Left ventricle myocardium superior (tissue), 1 donor: ENCODE measurements around the gene EPHA1. TPM values are rescaled to one million over a fixed set of nuclear protein-coding genes. Genes with fewer than 3 reads are reported as not detected.

Experiments used
- ATAC-seq: fragments of 200-7000 bp; cut with Tn5 transposase; one replicate; pipeline ENCODE4 v1.9.1; 2020; ENCODE audit warnings: mild to moderate bottlenecking, moderate library complexity
- DNase-seq: peaks from one replicate; pipeline ENCODE4 v3.0.0-alpha.2; 2020
- intact Hi-C: fragments of 100-400 bp; cut with micrococcal nuclease; formaldehyde crosslinking; loops from one replicate; pipeline ENCODE4 v1.11.0; 2022
- long read RNA-seq: library from polyadenylated mRNA; unstranded; transcript quantifications from one replicate; pipeline ENCODE4 v2.0.0, GENCODE V29; 2021
- total RNA-seq: library from RNA; stranded (reverse); fragmentation: NEBNext Ultra II Directional; extraction: Animal tissue kit (Norgen Biotek cat#: 25700); gene quantifications from one replicate; pipeline ENCODE4 v1.2.1, GENCODE V29; 2021
- donor health status: DM: no; HTN: yes; CAD: no; lungs with severe emphysema.

Gene EPHA1
- not detected for total RNA-seq
- long read RNA-seq: 0 reads

DNA sequence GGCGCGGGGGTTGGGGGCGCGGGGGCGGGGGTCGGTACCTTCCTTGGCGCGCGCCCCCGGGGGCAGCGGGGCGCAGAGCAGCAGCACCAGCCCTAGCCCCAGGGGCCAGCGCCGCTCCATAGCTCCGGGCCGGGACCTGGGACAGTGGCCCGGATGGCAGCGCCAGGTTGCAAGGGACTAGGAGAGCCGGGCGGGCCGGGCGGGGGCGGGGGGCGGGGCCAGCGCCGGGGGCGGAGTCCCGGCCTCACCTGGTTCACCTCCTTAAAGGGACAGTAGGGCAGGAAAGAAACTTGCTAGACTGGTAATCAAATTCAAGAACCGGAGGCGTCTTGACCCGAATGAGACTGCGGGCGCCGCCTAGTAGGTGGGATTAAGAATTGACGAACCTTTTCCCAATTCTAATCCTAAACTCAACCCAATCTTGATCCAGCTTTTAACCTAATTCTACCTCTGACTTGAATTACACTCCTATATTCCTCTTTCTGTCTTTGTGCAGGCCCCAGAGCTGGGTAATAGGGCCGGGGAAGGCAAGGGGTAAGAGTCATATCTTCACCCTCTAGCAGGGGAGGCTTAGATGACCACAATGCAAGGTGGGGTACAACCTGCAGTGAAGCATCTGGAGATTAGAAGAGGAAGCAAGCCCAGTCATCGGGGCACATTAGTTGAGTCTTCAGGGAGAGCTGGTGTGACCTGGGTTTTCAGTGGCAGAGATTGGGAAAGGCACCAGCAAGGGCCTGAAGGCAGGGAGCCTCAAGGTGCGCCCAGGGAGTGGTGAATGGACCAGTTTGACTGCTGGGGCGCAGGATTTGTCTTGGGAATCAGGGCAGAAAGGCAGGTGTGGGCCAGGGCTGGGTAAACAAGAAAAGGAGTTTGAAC lies at the start of gene EPHA1:
Gene EPHA1, minus strand, starts transcription at position 171 of the 876 bp plus-strand sequence. Its CDS starts 51 bp downstream, at position 120.
- DNase-seq (no peak), ATAC-seq (no peak)
- intact Hi-C loops: no loop called here

GRCh38 chr7:143458263-143458662 lies 49.6 kb upstream of the EPHA1 start:
- intact Hi-C loops: no loop called here
- DNase-seq: no peak
- no peak for ATAC-seq

- ATAC-seq (no peak), DNase-seq (no peak)
- intact Hi-C loops: no loop called here
These were observed 48.5 kb upstream of the EPHA1 start for GRCh38 chr7:143456992-143457793.

DNA sequence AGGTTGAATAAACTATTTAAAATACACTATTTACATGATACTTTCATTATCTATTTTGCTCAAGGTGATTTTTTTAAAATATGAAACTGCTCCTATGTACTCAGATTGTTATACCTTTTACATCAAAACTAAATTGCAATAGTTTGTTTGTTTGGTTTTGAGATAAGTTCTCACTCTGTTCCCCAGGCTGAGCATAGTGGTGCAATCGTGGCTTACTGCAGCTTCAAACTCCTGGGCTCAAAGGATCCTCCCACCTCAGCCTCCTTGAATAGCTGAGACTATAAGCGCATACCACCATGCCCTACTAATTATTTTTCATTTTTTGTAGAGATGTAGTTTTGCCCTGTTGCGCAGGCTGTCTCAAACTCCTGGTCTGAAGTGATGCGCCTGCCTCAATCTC lies 47.3 kb upstream of the EPHA1 start:
- DNase-seq (no peak), ATAC-seq (no peak)
- intact Hi-C loops: no loop called here

- intact Hi-C loops: no loop called here
- DNase-seq: no peak
- ATAC-seq: no peak
These were observed 46.8 kb upstream of the EPHA1 start for GRCh38 chr7:143455491-143455890.

DNA sequence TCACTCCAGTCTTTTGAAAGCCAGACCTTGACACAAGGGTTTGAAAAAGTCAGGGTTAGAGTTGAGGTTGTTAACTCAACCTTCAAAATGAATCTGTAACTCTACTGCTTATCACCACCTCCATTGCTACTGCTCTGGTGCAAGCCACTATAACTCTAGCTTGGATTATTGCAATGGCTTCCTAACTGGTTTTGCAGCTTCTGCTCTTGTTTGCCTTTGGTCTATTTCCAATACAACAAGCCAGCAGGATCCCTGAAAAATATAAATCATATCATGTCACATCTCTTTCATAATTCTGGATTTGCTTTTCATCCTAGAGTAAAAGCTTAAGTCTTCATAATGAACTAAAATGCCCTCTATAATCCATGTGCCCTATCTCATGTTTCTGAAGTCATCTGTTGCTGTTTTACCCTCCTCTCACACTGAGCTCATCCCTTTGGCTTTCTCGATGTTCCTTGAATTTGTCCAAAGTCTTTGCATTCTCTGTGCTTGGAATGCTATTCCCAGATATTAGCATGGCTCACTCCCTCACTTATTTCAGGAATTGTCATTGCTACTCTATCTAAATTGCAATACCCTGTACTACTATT lies 45.5 kb upstream of the EPHA1 start:
- intact Hi-C loops: no loop called here
- ATAC-seq (no peak), DNase-seq (no peak)

GRCh38 chr7:143452495-143452894 lies 43.8 kb upstream of the EPHA1 start:
- ATAC-seq (no peak), DNase-seq (no peak)
- intact Hi-C loops: no loop called here

DNA sequence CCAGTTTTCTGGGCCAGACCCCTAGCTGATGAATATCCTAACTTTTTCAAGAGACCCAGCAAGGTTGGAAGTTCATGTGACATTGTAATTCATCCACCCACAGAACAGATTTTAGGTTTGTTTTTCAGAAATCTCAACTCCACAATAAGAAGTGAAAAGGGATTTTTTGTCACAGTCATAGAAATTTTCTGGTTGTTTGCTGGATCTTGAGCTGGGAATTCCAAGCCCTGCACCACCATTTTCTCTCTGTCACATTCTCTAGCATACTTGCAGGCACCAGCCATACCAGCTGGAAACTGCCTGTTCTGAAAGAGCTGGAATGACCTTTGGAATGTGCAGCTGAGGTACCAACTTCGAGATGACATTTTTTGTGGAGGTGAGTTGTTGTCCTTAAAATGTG lies 43.1 kb upstream of the EPHA1 start:
- DNase-seq (no peak), ATAC-seq (no peak)
- intact Hi-C loops: no loop called here

- DNase-seq (no peak), ATAC-seq (no peak)
- intact Hi-C loops: no loop called here
These were observed 42.5 kb upstream of the EPHA1 start for GRCh38 chr7:143451122-143451521.

- intact Hi-C loops: no loop called here
- DNase-seq: no peak
- ATAC-seq: no peak
These were observed 41.1 kb upstream of the EPHA1 start for GRCh38 chr7:143449793-143450192.

DNA sequence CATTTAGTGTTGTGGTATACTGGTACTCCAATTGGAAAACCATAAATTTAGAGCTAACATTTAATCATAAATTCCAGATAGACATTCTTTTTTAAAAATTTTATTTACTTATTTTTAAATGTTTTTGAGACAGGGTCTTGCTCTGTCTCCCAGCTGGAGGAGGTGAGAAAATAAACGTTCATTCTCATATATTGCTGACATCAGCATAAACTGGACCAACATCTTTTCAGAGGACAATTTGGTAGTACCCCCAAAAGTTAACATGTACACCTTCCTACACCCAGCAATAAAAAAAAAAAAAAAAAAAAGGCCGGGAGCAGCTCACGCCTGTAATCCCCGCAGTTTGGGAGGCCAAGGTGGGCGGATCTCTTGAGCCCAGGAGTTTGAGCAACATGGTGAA lies 39.8 kb upstream of the EPHA1 start:
- intact Hi-C loops: no loop called here
- DNase-seq: no peak
- ATAC-seq: no peak

DNA sequence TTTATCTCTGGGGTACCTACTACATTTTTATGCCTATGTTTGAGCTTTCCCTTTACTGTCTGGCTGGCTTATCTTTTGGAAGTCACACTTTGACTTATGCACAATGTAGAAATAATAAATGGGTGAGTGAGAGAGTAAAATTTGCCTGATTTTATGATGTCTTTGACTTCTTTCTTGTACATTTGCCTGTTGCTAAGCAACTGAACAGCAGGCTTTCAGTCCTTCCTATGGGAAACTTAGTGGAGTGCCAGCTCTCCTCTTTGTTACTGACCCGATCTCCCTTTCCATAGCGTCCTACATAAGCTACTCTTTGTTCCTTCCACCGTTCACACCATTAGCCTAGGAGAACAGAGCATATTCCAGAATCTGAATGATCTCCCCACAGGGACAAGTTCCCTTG lies 38.8 kb upstream of the EPHA1 start:
- DNase-seq: no peak
- ATAC-seq: no peak
- intact Hi-C loops: no loop called here

DNA sequence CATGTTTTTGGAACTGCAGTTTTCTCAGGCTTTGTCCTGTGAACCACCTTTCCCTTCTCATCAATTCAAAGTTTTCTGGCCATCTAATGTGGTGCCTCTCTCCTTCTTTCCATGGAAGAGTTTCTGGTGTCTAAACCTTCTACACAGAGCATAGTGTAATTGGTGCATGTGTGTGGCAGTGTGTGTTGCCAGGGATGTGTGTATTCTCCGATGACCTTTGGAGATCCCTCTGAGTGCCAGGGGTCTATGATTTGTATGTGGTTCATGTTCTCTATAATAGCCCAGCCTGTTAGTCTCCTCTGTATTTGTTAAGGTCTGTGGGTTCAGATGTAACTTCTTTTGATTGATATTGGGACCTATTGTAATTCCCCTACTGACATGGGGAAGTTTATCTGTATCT lies 36.1 kb upstream of the EPHA1 start:
- intact Hi-C loops: no loop called here
- DNase-seq: no peak
- no peak for ATAC-seq

GRCh38 chr7:143444063-143444782 lies 35.6 kb upstream of the EPHA1 start:
- no peak for DNase-seq
- intact Hi-C loops: no loop called here
- no peak for ATAC-seq

DNA sequence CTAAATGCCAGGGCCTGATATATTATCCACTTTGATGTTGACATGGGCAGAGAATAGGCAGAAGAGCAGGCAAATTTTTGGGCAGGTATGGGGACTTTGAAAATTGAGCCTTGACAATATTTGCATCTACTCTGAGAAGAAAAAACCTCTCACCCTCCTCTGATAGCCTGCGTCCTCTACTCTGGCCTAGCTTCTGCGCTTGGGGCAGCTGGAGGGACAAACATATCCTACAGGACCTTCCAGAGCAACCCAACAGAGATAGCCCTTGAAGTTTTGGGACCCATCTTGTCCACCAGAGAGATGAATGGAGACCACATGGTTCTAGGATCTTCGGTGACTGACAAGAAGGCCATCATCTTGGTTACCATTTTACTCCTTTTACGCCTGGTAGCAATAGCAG lies 34.5 kb upstream of the EPHA1 start, which contains the start of gene TAS2R60:
Gene TAS2R60, plus strand, starts transcription at position 301 of the 400 bp plus-strand sequence. Its CDS starts 0 bp downstream, at position 301.
- intact Hi-C loops: no loop called here

GRCh38 chr7:143439866-143440265 lies 31.2 kb upstream of the EPHA1 start:
- ATAC-seq (no peak), DNase-seq (no peak)
- intact Hi-C loops: no loop called here

More for the DNA sequence above, 34.5 kb upstream of the EPHA1 start, which contains the start of gene TAS2R60:
- DNase-seq: no peak
- ATAC-seq: no peak

DNA sequence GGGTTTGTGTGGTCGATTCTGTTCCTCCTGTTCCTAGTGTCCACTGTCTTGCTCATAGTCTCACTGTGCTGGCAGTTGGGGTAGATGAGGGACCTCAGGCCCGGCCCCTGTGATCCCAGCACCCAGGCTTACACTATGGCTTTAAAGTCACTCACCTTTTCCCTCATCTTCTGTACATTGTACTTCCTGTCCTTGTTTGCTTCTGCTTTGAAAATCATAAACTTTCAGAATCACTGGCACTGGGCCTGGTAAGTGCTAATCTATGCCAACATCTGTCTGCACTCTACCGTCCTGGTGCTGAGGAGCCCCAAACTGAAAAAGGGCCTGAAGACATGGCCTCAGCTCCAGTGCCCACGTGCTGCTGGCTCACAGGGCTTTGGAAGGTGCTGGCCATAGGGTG lies 28.9 kb upstream of the EPHA1 start:
- DNase-seq (no peak), ATAC-seq (no peak)
- intact Hi-C loops: no loop called here

DNA sequence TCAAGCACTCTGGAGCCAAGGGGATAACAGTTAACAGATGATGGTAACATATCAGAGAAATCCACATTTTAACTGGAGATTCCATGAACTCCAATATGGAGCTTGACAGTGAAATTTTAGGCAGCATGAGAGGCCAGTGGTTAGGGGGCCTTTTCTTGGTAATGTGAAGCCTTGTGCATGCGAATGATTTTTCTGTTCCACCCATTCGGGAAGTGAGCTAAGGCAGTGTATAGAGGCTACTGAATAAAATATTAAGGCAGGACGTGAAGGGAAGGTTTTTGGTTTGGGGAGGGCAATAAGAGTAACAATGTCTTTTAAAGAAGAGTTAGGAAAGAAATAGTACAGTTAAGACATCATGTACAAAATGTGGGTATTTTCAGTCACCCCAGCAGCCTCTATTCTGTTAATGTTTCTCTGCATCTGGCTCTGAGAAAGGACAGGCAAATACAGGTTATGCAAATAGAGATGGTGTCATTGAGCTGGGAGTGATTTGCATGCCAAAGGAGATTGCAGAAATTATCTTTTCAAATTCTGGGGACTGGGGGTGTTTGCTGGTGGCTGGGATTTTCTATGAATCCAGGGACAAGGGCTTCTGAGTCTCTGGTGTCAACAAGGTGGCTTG lies 27.8 kb upstream of the EPHA1 start:
- intact Hi-C loops: no loop called here
- DNase-seq (no peak), ATAC-seq (no peak)

- DNase-seq: no peak
- no peak for ATAC-seq
- intact Hi-C loops: no loop called here
These were observed 26.6 kb upstream of the EPHA1 start for GRCh38 chr7:143435266-143435665.
